IMR-90 (cell line): Measurements from ENCODE around the gene CACNA2D4. TPM values are rescaled to one million over a fixed set of nuclear protein-coding genes. Genes with fewer than 3 reads are reported as not detected.

Source experiments
- ATAC-seq: fragments of 200-7000 bp; cut with Tn5 transposase; 2 replicates; pipeline ENCODE4 v1.9.1; 2020; ENCODE audit warnings: low read depth, mild to moderate bottlenecking, moderate library complexity
- BruUV-seq: library from RNA; stranded (reverse); fragments of 400-500 nt; replicated peaks from 2 replicates; lab custom pipeline; 2021; lab: Mats Ljungman, UMichigan
- CTCF ChIA-PET: fragments of 300-600 bp; formaldehyde crosslinking; extraction: SDS; loops from one replicate; lab custom pipeline; 2021; ENCODE audit warnings: antibody characterized with exemption; lab: Yijun Ruan, JAX
- POLR2A ChIA-PET: fragments of 300-600 bp; sonication (Branson Sonifier 250); formaldehyde crosslinking; loops from one replicate; lab custom pipeline; 2022; ENCODE audit warnings: antibody characterized with exemption; ENCODE audit not compliant: unreplicated experiment; lab: Charles Lee
- DNase-seq: peaks from one replicate; pipeline ENCODE4 v3.0.0; 2013
- H2AFZ ChIP-seq: replicated peaks from 2 replicates; pipeline ENCODE3; 2013; ENCODE audit warnings: low read length, mild to moderate bottlenecking; ENCODE audit not compliant: poor library complexity
- H2AK5ac ChIP-seq: 2 replicates; pipeline ENCODE4 v1.6.1; 2013; ENCODE audit warnings: low read depth, low read length, inconsistent platforms
- H2AK9ac ChIP-seq: replicated peaks from 2 replicates; pipeline ENCODE3; 2013; ENCODE audit warnings: mild to moderate bottlenecking, low read depth, low read length, moderate library complexity; ENCODE audit not compliant: poor library complexity
- H2BK120ac ChIP-seq: 2 replicates; pipeline ENCODE4 v1.6.1; 2013; ENCODE audit warnings: low read depth, low read length, inconsistent platforms
- H2BK15ac ChIP-seq: 3 replicates; pipeline ENCODE4 v1.6.1; 2013; ENCODE audit warnings: low read depth, low read length, inconsistent platforms
- H2BK20ac ChIP-seq: 2 replicates; pipeline ENCODE4 v1.6.1; 2013; ENCODE audit warnings: low read depth, mild to moderate bottlenecking, inconsistent platforms, low read length, moderate library complexity
- H2BK5ac ChIP-seq: 2 replicates; pipeline ENCODE4 v1.6.1; 2013; ENCODE audit warnings: mild to moderate bottlenecking, low read depth, low read length, inconsistent platforms; ENCODE audit not compliant: poor library complexity, severe bottlenecking
- H3K14ac ChIP-seq: replicated peaks from 2 replicates; pipeline ENCODE4 v1.6.1; 2013; ENCODE audit warnings: low read depth, low read length, inconsistent platforms
- H3K18ac ChIP-seq: 2 replicates; pipeline ENCODE4 v1.6.1; 2013; ENCODE audit warnings: low read depth, low read length, control low read depth
- H3K23ac ChIP-seq: 2 replicates; pipeline ENCODE4 v1.6.1; 2013; ENCODE audit warnings: low read depth, low read length, inconsistent platforms
- H3K27ac ChIP-seq: 2 replicates; pipeline ENCODE4 v1.5.1; 2013; ENCODE audit warnings: mild to moderate bottlenecking, control low read depth, low read length; ENCODE audit not compliant: insufficient read depth
- H3K27me3 ChIP-seq: 2 replicates; pipeline ENCODE4 v1.6.1; 2013; ENCODE audit warnings: low read length; ENCODE audit not compliant: control insufficient read depth, insufficient read depth
- H3K36me3 ChIP-seq: 2 replicates; pipeline ENCODE4 v1.6.1; 2013; ENCODE audit warnings: low read length, mixed read lengths; ENCODE audit not compliant: control insufficient read depth, insufficient read depth
- H3K4ac ChIP-seq: 2 replicates; pipeline ENCODE4 v1.6.1; 2013; ENCODE audit warnings: low read depth, low read length, inconsistent platforms
- H3K4me1 ChIP-seq: 2 replicates; pipeline ENCODE4 v1.6.1; 2013; ENCODE audit warnings: low read length, mixed read lengths; ENCODE audit not compliant: control insufficient read depth, insufficient read depth
- H3K4me2 ChIP-seq: 2 replicates; pipeline ENCODE4 v1.6.1; 2013; ENCODE audit warnings: low read depth, mild to moderate bottlenecking, control low read depth, low read length, moderate library complexity
- H3K4me3 ChIP-seq: 2 replicates; pipeline ENCODE4 v1.5.1; 2013; ENCODE audit warnings: low read depth, mild to moderate bottlenecking, control low read depth, low read length, moderate library complexity; ENCODE audit not compliant: insufficient read depth
- H3K56ac ChIP-seq: 2 replicates; pipeline ENCODE4 v1.6.1; 2013; ENCODE audit warnings: low read length, inconsistent platforms; ENCODE audit not compliant: insufficient read depth; ENCODE audit errors: extremely low read depth
- H3K79me1 ChIP-seq, 2 experiments: 2 replicates each; pipeline ENCODE4 v1.6.1; 2013; ENCODE audit warnings: low read length in 2 of 2, inconsistent platforms in 1 of 2, low read depth in 1 of 2
- H3K9ac ChIP-seq: 2 replicates; pipeline ENCODE4 v1.6.1; 2013; ENCODE audit warnings: low read depth, low read length, control low read depth
- H3K9me1 ChIP-seq: 2 replicates; pipeline ENCODE4 v1.6.1; 2013; ENCODE audit warnings: low read length, inconsistent platforms; ENCODE audit not compliant: insufficient read depth
- H3K9me3 ChIP-seq: 2 replicates; pipeline ENCODE4 v1.6.1; 2013; ENCODE audit warnings: low read length; ENCODE audit not compliant: control insufficient read depth, insufficient read depth
- H4K20me1 ChIP-seq: 2 replicates; pipeline ENCODE4 v1.6.1; 2013; ENCODE audit warnings: low read length, inconsistent platforms; ENCODE audit not compliant: insufficient read depth
- H4K5ac ChIP-seq: 2 replicates; pipeline ENCODE4 v1.6.1; 2013; ENCODE audit warnings: mild to moderate bottlenecking, low read depth, low read length, control low read depth
- H4K8ac ChIP-seq, 2 experiments: 2 replicates each; pipeline ENCODE4 v1.6.1; 2013; ENCODE audit warnings: low read depth in 2 of 2, low read length in 2 of 2, control low read depth in 1 of 2, inconsistent platforms in 1 of 2
- H4K91ac ChIP-seq: 2 replicates; pipeline ENCODE4 v1.6.1; 2013; ENCODE audit warnings: low read depth, low read length, inconsistent platforms; ENCODE audit not compliant: insufficient read depth
- POLR2A ChIP-seq: IDR thresholded peaks from 2 replicates; pipeline ENCODE4 v1.6.1; 2012; ENCODE audit warnings: mild to moderate bottlenecking, low read depth, low read length
- WGBS, 2 experiments: methylation state at CpG; one replicate each; pipeline versions ENCODE4 v1.1.5 to v1.1.7; 2013; ENCODE audit warnings: missing lambda C conversion rate in 2 of 2; ENCODE audit not compliant: insufficient read length in 1 of 2; ENCODE audit errors: extremely low coverage in 2 of 2; 5-methylcytosine and 5-hydroxymethylcytosine counted together
- dilution Hi-C: fragments of 300-500 bp; cut with HindIII; formaldehyde crosslinking; loops from one replicate; pipeline ENCODE4 v1.14.3; 2018; ENCODE audit warnings: low sequenced_read_pairs; ENCODE audit not compliant: unreplicated experiment
- in situ Hi-C: fragments of 300-500 bp; cut with MboI; formaldehyde crosslinking; loops from 3 replicates; pipeline ENCODE4 v1.14.3; 2019; ENCODE audit warnings: low sequenced_read_pairs, inconsistent platforms, mixed read lengths
- intact Hi-C: fragments of 100-400 bp; cut with micrococcal nuclease; formaldehyde crosslinking; loops from 2 replicates; pipeline ENCODE4 v1.10.0; 2022
- polyA plus RNA-seq, 3 experiments: library from polyadenylated mRNA; depleted of rRNA; stranded (reverse); fragments of >200 nt; gene quantifications; 2 replicates each; pipeline ENCODE4 v1.2.3, GENCODE V29; 2012; ENCODE audit warnings: low replicate concordance in 1 of 3
- total RNA-seq: library from RNA; depleted of rRNA; stranded (reverse); fragments of >200 nt; gene quantifications from 2 replicates; pipeline ENCODE4 v1.2.3, GENCODE V29; 2012
- TF ChIP-seq, protein P1 (sequence below): fragments of 150-350 bp; IDR thresholded peaks from 2 replicates; pipeline ENCODE4 v1.6.1; 2016; ENCODE audit warnings: low read depth, mild to moderate bottlenecking, low read length, moderate library complexity, borderline replicate concordance

The CACNA2D4 gene
- total and polyA plus RNA-seq, 2 of the 4 experiments (the other 2 are of a cell fraction): 0.18 to 0.22 TPM

DNA sequence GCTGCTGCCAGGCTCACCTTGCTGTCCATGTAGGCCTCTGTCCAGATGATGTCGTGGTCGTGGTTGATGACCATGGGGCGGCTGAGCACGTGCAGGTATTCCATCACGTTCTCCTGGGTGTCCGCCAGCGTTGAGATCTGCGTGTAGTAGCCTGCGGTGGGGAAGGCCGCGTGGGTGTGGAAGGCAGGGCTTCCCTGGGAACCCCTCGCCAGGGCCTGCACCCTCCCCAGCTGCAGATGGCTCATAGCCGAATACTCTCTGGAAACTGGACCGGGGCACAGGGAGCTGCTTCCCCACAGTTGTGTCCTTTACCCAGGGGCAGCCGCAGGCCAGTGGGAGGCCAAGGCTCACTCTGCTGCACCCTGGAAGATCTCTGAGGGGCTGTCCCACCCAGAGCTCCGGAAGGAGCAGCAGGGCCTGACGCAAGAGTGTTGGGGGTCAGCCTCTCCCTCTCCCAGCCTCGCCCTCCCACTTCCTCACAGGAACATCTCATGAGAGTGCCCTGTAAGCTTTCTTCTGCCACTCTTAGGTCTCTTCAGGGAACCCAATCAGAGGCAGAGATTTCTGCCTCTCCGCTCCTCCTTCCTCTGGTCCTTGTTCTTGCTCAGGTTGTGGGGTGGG is 35.5 kb downstream of the CACNA2D4 start:
- H4K91ac ChIP-seq: no peak overlapping the region
- H3K56ac ChIP-seq: no peak overlapping the region
- H2BK5ac ChIP-seq: no peak overlapping the region
- no peaks in the 10 kb centered on the region for H3K79me1 ChIP-seq
- TF ChIP-seq, protein P1, sequence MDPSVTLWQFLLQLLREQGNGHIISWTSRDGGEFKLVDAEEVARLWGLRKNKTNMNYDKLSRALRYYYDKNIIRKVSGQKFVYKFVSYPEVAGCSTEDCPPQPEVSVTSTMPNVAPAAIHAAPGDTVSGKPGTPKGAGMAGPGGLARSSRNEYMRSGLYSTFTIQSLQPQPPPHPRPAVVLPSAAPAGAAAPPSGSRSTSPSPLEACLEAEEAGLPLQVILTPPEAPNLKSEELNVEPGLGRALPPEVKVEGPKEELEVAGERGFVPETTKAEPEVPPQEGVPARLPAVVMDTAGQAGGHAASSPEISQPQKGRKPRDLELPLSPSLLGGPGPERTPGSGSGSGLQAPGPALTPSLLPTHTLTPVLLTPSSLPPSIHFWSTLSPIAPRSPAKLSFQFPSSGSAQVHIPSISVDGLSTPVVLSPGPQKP: no peak
- no peak for TF ChIP-seq POLR2A
- H3K27ac ChIP-seq: no peak overlapping the region
- H4K8ac ChIP-seq: no peak overlapping the region
- intact Hi-C loops (no loop called here), in situ Hi-C loops (no loop called here), dilution Hi-C loops (no loop called here)
- no peak overlapping the region for H3K14ac ChIP-seq
- H2AK9ac ChIP-seq: no peak overlapping the region
- no peak overlapping the region for H2AK5ac ChIP-seq
- CTCF ChIA-PET: no interaction called here
- H3K4me3 ChIP-seq: no peak overlapping the region
- H2BK20ac ChIP-seq: no peak overlapping the region
- ATAC-seq (no peak), DNase-seq (no peak)
- H4K20me1 ChIP-seq: no peaks in the 10 kb centered on the region
- H2BK120ac ChIP-seq: no peak overlapping the region
- peaks cover 69% of the 10 kb centered on the region for H3K27me3 ChIP-seq
- H2BK15ac ChIP-seq: no peak overlapping the region
- no peak overlapping the region for H3K4me2 ChIP-seq
- H3K4ac ChIP-seq: no peak overlapping the region
- WGBS, 2 experiments: 81% methylated on average over 7 of the region's 19 CpGs; no CpG with 5 or more reads in 1 of the 2 experiments
- H3K23ac ChIP-seq: no peak overlapping the region
- POLR2A ChIA-PET: no interaction called here
- no peaks in the 10 kb centered on the region for H3K9me3 ChIP-seq
- H3K9me1 ChIP-seq: 0 out of 2 replicates have a peak, but pooled peaks cover 3% of the 10 kb centered on the region
- H3K4me1 ChIP-seq: no peaks in the 10 kb centered on the region
- BruUV-seq: no TSS peak
- no peak overlapping the region for H4K5ac ChIP-seq
- no peaks in the 10 kb centered on the region for H3K36me3 ChIP-seq
- no peak overlapping the region for H3K18ac ChIP-seq
- H3K9ac ChIP-seq: no peak overlapping the region
- no peak overlapping the region for H2AFZ ChIP-seq
